Natural killer cell (primary cell): ENCODE results near the gene SMARCA5. TPM values are rescaled to one million over a fixed set of nuclear protein-coding genes. Genes with fewer than 3 reads are reported as not detected.

Experiments
- ATAC-seq, 3 donors: fragments of 150-1000 bp in 2 of 3; fragments of 200-7000 bp in 1 of 3; cut with Tn5 transposase; 1 replicate in 1 of 3; 2 replicates in 2 of 3; pipeline ENCODE4 v1.10.0; 2021; ENCODE audit warnings: mild to moderate bottlenecking in 2 of 3, moderate library complexity in 2 of 3
- DNase-seq, 2 donors: peaks; one replicate each; pipeline versions ENCODE4 v3.0.0 to v3.0.0-alpha.2; 2013 to 2021; ENCODE audit warnings: mixed read lengths in 1 of 2
- H3K27ac ChIP-seq: one replicate; pipeline ENCODE4 v1.5.1; 2013; ENCODE audit warnings: mild to moderate bottlenecking, low read length
- H3K27me3 ChIP-seq: one replicate; pipeline ENCODE4 v1.6.1; 2013; ENCODE audit warnings: low read length; ENCODE audit not compliant: control insufficient read depth, insufficient read depth
- H3K36me3 ChIP-seq: one replicate; pipeline ENCODE4 v1.6.1; 2013; ENCODE audit warnings: low read length; ENCODE audit not compliant: control insufficient read depth, insufficient read depth
- H3K4me1 ChIP-seq: one replicate; pipeline ENCODE4 v1.6.1; 2013; ENCODE audit warnings: low read length; ENCODE audit not compliant: control insufficient read depth, insufficient read depth
- H3K4me3 ChIP-seq: one replicate; pipeline ENCODE4 v1.5.1; 2013; ENCODE audit warnings: low read length
- H3K9me3 ChIP-seq: one replicate; pipeline ENCODE4 v1.6.1; 2013; ENCODE audit warnings: low read length; ENCODE audit not compliant: control insufficient read depth, insufficient read depth
- H3K27ac Mint-ChIP-seq, 2 donors: one replicate each; pipeline ENCODE4 v1.8.0; 2022; ENCODE audit warnings: mild to moderate bottlenecking in 2 of 2, mixed read lengths in 2 of 2, moderate library complexity in 1 of 2
- H3K27me3 Mint-ChIP-seq, 2 donors: one replicate each; pipeline ENCODE4 v1.8.0; 2022; ENCODE audit warnings: low read depth in 2 of 2, mixed read lengths in 2 of 2
- H3K36me3 Mint-ChIP-seq: one replicate; pipeline ENCODE4 v1.8.0; 2022; ENCODE audit warnings: mixed read lengths
- H3K4me1 Mint-ChIP-seq, 2 donors: one replicate each; pipeline ENCODE4 v1.8.0; 2022; ENCODE audit warnings: mixed read lengths in 2 of 2
- H3K4me3 Mint-ChIP-seq: one replicate; pipeline ENCODE4 v1.8.0; 2022; ENCODE audit warnings: mild to moderate bottlenecking, moderate library complexity, mixed read lengths
- H3K9me3 Mint-ChIP-seq, 2 donors: one replicate each; pipeline ENCODE4 v1.8.0; 2022; ENCODE audit warnings: mixed read lengths in 2 of 2
- WGBS: methylation state at CpG from one replicate; pipeline ENCODE4 v1.1.7; 2013; ENCODE audit warnings: missing lambda C conversion rate; ENCODE audit not compliant: insufficient coverage; 5-methylcytosine and 5-hydroxymethylcytosine counted together
- intact Hi-C: fragments of 100-400 bp; cut with micrococcal nuclease; formaldehyde crosslinking; loops from one replicate; pipeline ENCODE4 v1.14.2; 2022
- total RNA-seq, 4 donors: library from RNA; stranded (reverse); fragments of 120-200 nt in 1 of 4; gene quantifications; one replicate each; pipeline versions ENCODE4 v1.2.3 to v1.2.4, GENCODE V29; 2013 to 2022
- TF ChIP-seq, protein P1 (sequence below): fragments of 200-600 bp; IDR thresholded peaks from one replicate; pipeline ENCODE4 v1.8.0; 2022; ENCODE audit warnings: antibody characterized with exemption

The SMARCA5 gene
- total RNA-seq, 3 donors from 2014 or later (not counting 1 experiment from before 2014, with no cell fraction given), result 42.5 to 53.8 (median 45.8) TPM

DNA sequence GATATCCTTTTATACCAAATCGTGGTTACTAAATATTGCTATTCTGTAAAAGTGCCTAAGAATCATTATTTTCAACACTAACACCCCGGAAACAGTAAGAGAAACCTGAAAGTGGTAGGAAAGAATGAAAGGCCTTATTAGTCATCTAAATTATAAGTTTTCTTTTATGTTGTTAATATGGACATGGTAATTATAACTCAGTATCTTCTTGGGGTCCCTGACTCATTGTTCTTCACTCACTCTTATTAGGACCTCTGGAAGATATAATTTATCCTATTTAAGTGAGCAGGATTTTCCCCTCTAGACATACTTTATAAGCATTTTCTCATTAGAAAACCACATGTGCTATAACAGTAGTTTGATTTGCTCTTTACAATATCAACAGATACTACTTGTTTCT, 51.0 kb downstream of the SMARCA5 start:
- H3K9me3 Mint-ChIP-seq, result no peaks in the 10 kb centered on the region
- H3K27ac ChIP-seq, result no peak overlapping the region
- H3K36me3 ChIP-seq, result no peaks in the 10 kb centered on the region
- peaks cover 4 to 6% of the 10 kb centered on the region in 2 donors for H3K4me1 Mint-ChIP-seq
- no peak overlapping the region for H3K27ac Mint-ChIP-seq
- H3K36me3 Mint-ChIP-seq, result no peaks in the 10 kb centered on the region
- no peak overlapping the region for H3K4me3 ChIP-seq
- peaks cover 5% of the 10 kb centered on the region for H3K4me1 ChIP-seq
- peaks cover 0 to 3% of the 10 kb centered on the region in 2 donors for H3K27me3 Mint-ChIP-seq
- no CpG with 5 or more reads among the region's 2 CpGs for WGBS
- TF ChIP-seq, protein P1, sequence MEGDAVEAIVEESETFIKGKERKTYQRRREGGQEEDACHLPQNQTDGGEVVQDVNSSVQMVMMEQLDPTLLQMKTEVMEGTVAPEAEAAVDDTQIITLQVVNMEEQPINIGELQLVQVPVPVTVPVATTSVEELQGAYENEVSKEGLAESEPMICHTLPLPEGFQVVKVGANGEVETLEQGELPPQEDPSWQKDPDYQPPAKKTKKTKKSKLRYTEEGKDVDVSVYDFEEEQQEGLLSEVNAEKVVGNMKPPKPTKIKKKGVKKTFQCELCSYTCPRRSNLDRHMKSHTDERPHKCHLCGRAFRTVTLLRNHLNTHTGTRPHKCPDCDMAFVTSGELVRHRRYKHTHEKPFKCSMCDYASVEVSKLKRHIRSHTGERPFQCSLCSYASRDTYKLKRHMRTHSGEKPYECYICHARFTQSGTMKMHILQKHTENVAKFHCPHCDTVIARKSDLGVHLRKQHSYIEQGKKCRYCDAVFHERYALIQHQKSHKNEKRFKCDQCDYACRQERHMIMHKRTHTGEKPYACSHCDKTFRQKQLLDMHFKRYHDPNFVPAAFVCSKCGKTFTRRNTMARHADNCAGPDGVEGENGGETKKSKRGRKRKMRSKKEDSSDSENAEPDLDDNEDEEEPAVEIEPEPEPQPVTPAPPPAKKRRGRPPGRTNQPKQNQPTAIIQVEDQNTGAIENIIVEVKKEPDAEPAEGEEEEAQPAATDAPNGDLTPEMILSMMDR, result no peak
- H3K4me3 Mint-ChIP-seq, result no peak overlapping the region
- intact Hi-C loops, result no loop called here
- DNase-seq, result no peak
- ATAC-seq, result no peak
- H3K9me3 ChIP-seq, result no peaks in the 10 kb centered on the region
- no peaks in the 10 kb centered on the region for H3K27me3 ChIP-seq

DNA sequence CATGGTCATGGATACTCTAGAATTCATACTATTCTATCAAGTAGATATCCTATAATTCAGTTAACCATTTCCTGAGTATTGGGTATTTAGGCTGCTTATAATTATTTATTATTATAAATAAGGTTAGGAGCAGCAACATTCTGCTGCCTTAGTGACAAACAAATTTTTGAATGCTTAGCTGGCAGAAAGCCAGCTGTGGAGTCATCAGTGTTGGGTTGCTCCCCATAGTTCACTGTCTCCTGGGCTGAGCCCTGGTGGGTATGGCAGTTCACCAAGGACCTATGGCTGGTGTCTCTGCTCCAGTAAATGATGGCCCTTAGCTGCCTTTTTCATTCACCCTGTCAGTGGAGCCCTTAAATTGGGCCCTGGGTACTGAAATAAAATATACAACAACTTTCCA, 61.8 kb downstream of the SMARCA5 start:
- H3K27me3 Mint-ChIP-seq, result no peaks in the 10 kb centered on the region
- DNase-seq (no peak), ATAC-seq (no peak)
- no peaks in the 10 kb centered on the region for H3K9me3 Mint-ChIP-seq
- H3K4me1 ChIP-seq, result no peaks in the 10 kb centered on the region
- TF ChIP-seq, protein P1, result no peak
- no peaks in the 10 kb centered on the region for H3K4me1 Mint-ChIP-seq
- H3K36me3 ChIP-seq, result no peaks in the 10 kb centered on the region
- no peak overlapping the region for H3K27ac ChIP-seq
- intact Hi-C loops, result no loop called here
- no peaks in the 10 kb centered on the region for H3K36me3 Mint-ChIP-seq
- no peak overlapping the region for H3K4me3 Mint-ChIP-seq
- no peaks in the 10 kb centered on the region for H3K27me3 ChIP-seq
- no peaks in the 10 kb centered on the region for H3K9me3 ChIP-seq
- no peak overlapping the region for H3K27ac Mint-ChIP-seq
- H3K4me3 ChIP-seq, result no peak overlapping the region

DNA sequence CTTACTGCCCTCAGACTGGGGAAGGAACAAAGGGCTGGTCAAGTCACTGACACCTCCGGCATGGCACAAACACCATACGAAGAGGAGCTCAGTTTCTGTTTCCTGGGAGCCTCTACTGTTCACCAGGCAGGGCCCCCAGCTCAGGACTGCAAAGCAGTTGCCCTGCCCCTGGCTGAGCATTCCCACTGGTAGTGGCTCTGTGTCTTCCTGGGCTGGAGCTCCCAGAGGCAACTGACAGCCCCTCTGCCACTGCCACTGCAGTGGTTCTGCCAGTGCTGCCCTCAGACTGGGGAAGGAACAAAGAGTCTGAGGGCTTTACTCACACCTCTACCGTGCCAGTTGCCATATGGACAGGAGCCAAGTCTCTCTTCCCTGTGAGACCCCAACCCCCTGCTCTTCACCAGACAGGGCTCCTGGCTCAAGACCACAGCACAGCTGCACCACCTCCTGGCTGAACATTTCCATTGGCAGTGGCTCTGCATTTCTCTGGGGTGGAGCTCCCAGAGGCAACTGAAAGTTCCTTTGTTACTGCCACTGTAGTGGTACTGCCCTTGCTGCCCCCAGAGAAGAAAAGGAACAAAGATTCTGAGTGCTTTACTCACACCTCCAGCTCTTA, 67.9 kb downstream of the SMARCA5 start:
- Mint-ChIP-seq H3K9me3 (peaks cover 0 to 5% of the 10 kb centered on the region in 2 donors), H3K27ac (no peak overlapping the region), H3K4me1 (no peaks in the 10 kb centered on the region), H3K27me3 (no peaks in the 10 kb centered on the region), H3K4me3 (no peak overlapping the region), H3K36me3 (peaks cover 7% of the 10 kb centered on the region)
- intact Hi-C loops, result no loop called here
- no peak overlapping the region for H3K4me3 ChIP-seq
- TF ChIP-seq, protein P1, result no peak
- no peak overlapping the region for H3K27ac ChIP-seq
- no peak for DNase-seq
- no peaks in the 10 kb centered on the region for H3K27me3 ChIP-seq
- no peaks in the 10 kb centered on the region for H3K4me1 ChIP-seq
- no peak for ATAC-seq
- WGBS, result 85% methylated on average over 3 of the region's 3 CpGs
- H3K36me3 ChIP-seq, result no peaks in the 10 kb centered on the region
- no peaks in the 10 kb centered on the region for H3K9me3 ChIP-seq

DNA sequence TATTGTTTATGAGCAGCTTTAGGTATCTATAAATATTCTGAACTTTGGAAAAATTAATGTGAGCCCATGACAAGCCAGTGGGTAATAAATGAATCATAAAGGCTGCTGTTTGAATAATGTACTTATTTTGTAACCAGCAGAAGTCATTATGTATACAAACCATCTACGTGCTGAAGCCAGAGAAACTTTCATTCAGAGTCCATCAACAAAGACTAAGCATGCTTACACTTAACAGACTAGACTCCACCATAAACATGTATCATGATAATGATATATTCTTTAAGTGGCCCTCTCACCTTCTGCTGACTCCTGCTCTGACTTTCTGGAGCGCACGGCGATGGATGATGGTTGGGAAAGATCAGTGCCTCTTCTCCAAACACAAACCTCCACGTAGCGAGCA, 72.0 kb downstream of the SMARCA5 start:
- intact Hi-C loops, result no loop called here
- TF ChIP-seq, protein P1, result no peak
- Histone ChIP-seq H3K36me3 (no peaks in the 10 kb centered on the region), H3K4me3 (no peak overlapping the region), H3K9me3 (no peaks in the 10 kb centered on the region), H3K4me1 (no peaks in the 10 kb centered on the region), H3K27me3 (no peaks in the 10 kb centered on the region), H3K27ac (no peak overlapping the region)
- Mint-ChIP-seq H3K4me1 (no peaks in the 10 kb centered on the region), H3K4me3 (no peak overlapping the region), H3K27me3 (no peaks in the 10 kb centered on the region), H3K36me3 (peaks cover 7% of the 10 kb centered on the region), H3K27ac (no peak overlapping the region), H3K9me3 (peaks cover 0 to 7% of the 10 kb centered on the region in 2 donors)
- WGBS, result 99% methylated on average over 5 of the region's 6 CpGs
- no peak for DNase-seq
- ATAC-seq, result no peak
